Measurements from ENCODE around the gene BTNL3.

The BTNL3 gene

GRCh38 chr5:181050016-181050415, 61.4 kb downstream of the BTNL3 start:
- no peak for DNase-seq

GRCh38 chr5:181051841-181052671, 63.4 kb downstream of the BTNL3 start:
- DNase-seq: no peak

GRCh38 chr5:181052672-181053487, 64.2 kb downstream of the BTNL3 start:
- DNase-seq: no peak

GRCh38 chr5:181053488-181054121, 65.0 kb downstream of the BTNL3 start:
- DNase-seq: no peak

- no peak for DNase-seq
Observed at GRCh38 chr5:181054138-181054537, 65.5 kb downstream of the BTNL3 start.

GRCh38 chr5:181054871-181055459, 66.3 kb downstream of the BTNL3 start:
- no peak for DNase-seq
